HepG2 (cell line): ENCODE results near the gene SMARCA4.

Experiments
- CHD2 ChIP-seq: IDR thresholded peaks from 2 replicates; pipeline ENCODE4 v1.6.1; 2011; ENCODE audit warnings: low read depth, low read length, improper control_type of control experiment
- E2F2 ChIP-seq: sonication (generic); formaldehyde crosslinking; IDR thresholded peaks from 2 replicates; pipeline ENCODE4 v1.4.0; 2020; ENCODE audit warnings: missing genetic modification reagents, borderline replicate concordance
- FOXM1 ChIP-seq: sonication (generic); formaldehyde crosslinking; IDR thresholded peaks from 2 replicates; pipeline ENCODE4 v1.5.0; 2020; ENCODE audit warnings: missing genetic modification reagents
- SETDB1 ChIP-seq: sonication (generic); formaldehyde crosslinking; IDR thresholded peaks from 2 replicates; pipeline ENCODE4 v1.5.1; 2020; ENCODE audit warnings: missing genetic modification reagents, mild to moderate bottlenecking, borderline replicate concordance
- SP4 ChIP-seq: sonication (generic); formaldehyde crosslinking; IDR thresholded peaks from 2 replicates; pipeline ENCODE4 v1.8.1; 2023; ENCODE audit warnings: mild to moderate bottlenecking, missing genetic modification reagents
- ZBTB1 ChIP-seq: sonication (generic); formaldehyde crosslinking; IDR thresholded peaks from 2 replicates; pipeline ENCODE4 v1.4.0; 2020; ENCODE audit warnings: missing genetic modification reagents, borderline replicate concordance

GRCh38 chr19:10928563-10929401 lies 32.0 kb upstream of the SMARCA4 start, which contains the start of the genes TIMM29 and YIPF2:
- TF ChIP-seq ZBTB1: no peak
- no peak for TF ChIP-seq CHD2
- TF ChIP-seq E2F2 (CRISPR knock-in tag): no peak
- TF ChIP-seq SP4 (CRISPR knock-in tag): peak; percentile 80
- no peak for TF ChIP-seq SETDB1
- TF ChIP-seq FOXM1 (CRISPR knock-in tag): no peak
